HepG2 (cell line): ENCODE results near the gene OR52E8. TPM values are rescaled to one million over a fixed set of nuclear protein-coding genes. Genes with fewer than 3 reads are reported as not detected.

Experiments
- ATAC-seq: fragments of 200-7000 bp; cut with Tn5 transposase; 3 replicates; pipeline ENCODE4 v1.9.1; 2020; ENCODE audit warnings: mild to moderate bottlenecking, moderate library complexity
- BruUV-seq: library from RNA; stranded (reverse); fragments of 400-500 nt; replicated peaks from 2 replicates; lab custom pipeline; 2021; lab: Mats Ljungman, UMichigan
- CTCF ChIA-PET: fragments of 300-600 bp; formaldehyde crosslinking; extraction: SDS; loops from one replicate; lab custom pipeline; 2021; ENCODE audit warnings: low total read pairs, inconsistent platforms, low intra/inter-chr PET ratio; lab: Yijun Ruan, JAX
- POLR2A ChIA-PET: fragments of 350-600 bp; sonication (Branson Sonifier 250); formaldehyde crosslinking; loops from one replicate; lab custom pipeline; 2020; ENCODE audit warnings: antibody characterized with exemption, inconsistent platforms; lab: Yijun Ruan, JAX
- DNase-seq: peaks from one replicate; pipeline ENCODE4 v3.0.0-alpha.2; 2015; ENCODE audit warnings: low spot score
- FAIRE-seq: peaks from 3 replicates; lab custom pipeline; 2011; peaks lifted over from hg19 to GRCh38; lab: Jason Lieb, UNC
- H2AFZ ChIP-seq: one replicate; pipeline ENCODE4 v1.6.1; 2011; ENCODE audit warnings: low read length, inconsistent platforms
- H3K27ac ChIP-seq: fragments of 300-600 bp; 3 replicates; pipeline ENCODE4 v1.8.0; 2011; ENCODE audit warnings: mixed run types, mild to moderate bottlenecking, mixed read lengths, low read length, inconsistent platforms; ENCODE audit not compliant: insufficient read depth; ENCODE audit errors: extremely low read length
- H3K27me3 ChIP-seq, 2 experiments: fragments of 200-600 bp in 1 of 2; 2 replicates in 1 of 2; 3 replicates in 1 of 2; pipeline versions ENCODE4 v1.6.0 to v1.8.0; 2011; ENCODE audit warnings: low read length in 2 of 2, mild to moderate bottlenecking in 2 of 2, moderate library complexity in 2 of 2, inconsistent platforms in 1 of 2; ENCODE audit not compliant: insufficient read depth in 2 of 2, control insufficient read depth in 1 of 2
- H3K36me3 ChIP-seq, 2 experiments: fragments of 200-600 bp in 1 of 2; replicated peaks in 1 of 2; 2 replicates in 1 of 2; 3 replicates in 1 of 2; pipeline versions ENCODE4 v1.5.1 to v1.8.0; 2011; ENCODE audit warnings: low read length in 2 of 2, inconsistent platforms in 1 of 2; ENCODE audit not compliant: insufficient read depth in 2 of 2, control insufficient read depth in 1 of 2
- H3K4me1 ChIP-seq: 2 replicates; pipeline ENCODE4 v1.5.1; 2012; ENCODE audit warnings: low read length, inconsistent platforms; ENCODE audit not compliant: insufficient read depth
- H3K4me2 ChIP-seq: 2 replicates; pipeline ENCODE4 v1.6.0; 2011; ENCODE audit warnings: low read depth, low read length, inconsistent platforms
- H3K4me3 ChIP-seq, 3 experiments: fragments of 200-600 bp in 1 of 3; sonication (generic), shearing (Covaris generic) in 1 of 3; replicated peaks in 1 of 3; 2 replicates each; pipeline ENCODE4 v1.5.1; 2011 to 2016; ENCODE audit warnings: low read length in 3 of 3, inconsistent platforms in 2 of 3, low read depth in 2 of 3, mild to moderate bottlenecking in 2 of 3, control low read depth in 1 of 3, mixed read lengths in 1 of 3; ENCODE audit not compliant: insufficient read depth in 1 of 3
- H3K79me2 ChIP-seq: one replicate; pipeline ENCODE4 v1.6.1; 2011; ENCODE audit warnings: low read length, inconsistent platforms; ENCODE audit not compliant: insufficient read depth
- H3K9ac ChIP-seq: 2 replicates; pipeline ENCODE4 v1.6.0; 2011; ENCODE audit warnings: mild to moderate bottlenecking, low read depth, low read length, inconsistent platforms; ENCODE audit not compliant: insufficient read depth
- H3K9me3 ChIP-seq: 2 replicates; pipeline ENCODE4 v1.5.1; 2012; ENCODE audit warnings: mild to moderate bottlenecking, low read length
- H4K20me1 ChIP-seq: 2 replicates; pipeline ENCODE4 v1.6.0; 2011; ENCODE audit warnings: inconsistent platforms, mild to moderate bottlenecking, low read length, moderate library complexity; ENCODE audit not compliant: insufficient read depth
- CBFB ChIP-seq: sonication (generic); formaldehyde crosslinking; IDR thresholded peaks from 2 replicates; pipeline ENCODE4 v1.4.0; 2020; ENCODE audit warnings: missing genetic modification reagents
- CEBPB ChIP-seq: IDR thresholded peaks from 2 replicates; pipeline ENCODE4 v1.6.1; 2011; ENCODE audit warnings: low read depth, low read length, improper control_type of control experiment, borderline replicate concordance
- DPF2 ChIP-seq: sonication (generic); formaldehyde crosslinking; IDR thresholded peaks from 2 replicates; pipeline ENCODE4 v1.4.0; 2020; ENCODE audit warnings: mild to moderate bottlenecking, low read depth, missing genetic modification reagents, borderline replicate concordance
- FLYWCH1 ChIP-seq: sonication (generic); formaldehyde crosslinking; IDR thresholded peaks from 2 replicates; pipeline ENCODE4 v1.8.1; 2023; ENCODE audit warnings: mild to moderate bottlenecking, missing genetic modification reagents
- FOXM1 ChIP-seq: sonication (generic); formaldehyde crosslinking; IDR thresholded peaks from 2 replicates; pipeline ENCODE4 v1.5.0; 2020; ENCODE audit warnings: missing genetic modification reagents
- TCF12 ChIP-seq, 2 experiments: fragments of 450-650 bp in 1 of 2; sonication (generic) in 1 of 2; formaldehyde crosslinking in 1 of 2; IDR thresholded peaks; 2 replicates each; pipeline versions ENCODE4 v1.6.1 to v1.8.0; 2017 to 2022; ENCODE audit warnings: antibody characterized with exemption in 1 of 2, mild to moderate bottlenecking in 1 of 2, missing genetic modification reagents in 1 of 2, moderate library complexity in 1 of 2
- WGBS: methylation state at CpG from one replicate; pipeline ENCODE4 v1.1.6; 2017; ENCODE audit warnings: low lambda C conversion rate; 5-methylcytosine and 5-hydroxymethylcytosine counted together
- in situ Hi-C: cut with HindIII; loops from 2 replicates; pipeline ENCODE4 v1.10.0; 2017; ENCODE audit warnings: low pct_unique_long_range_greater_than_20kb; ENCODE audit not compliant: extremely low pct_ligation_motif_present
- intact Hi-C: fragments of 100-400 bp; cut with micrococcal nuclease; formaldehyde crosslinking; loops from one replicate; pipeline ENCODE4 v1.10.0; 2022; ENCODE audit not compliant: unreplicated experiment
- polyA plus RNA-seq, 8 experiments: library from polyadenylated mRNA; depleted of rRNA in 3 of 8; stranded (reverse) in 7 of 8; unstranded in 1 of 8; fragments of >200 nt; fragmentation: Illumina TruSeq in 4 of 8; extraction: Trizol in 4 of 8; gene quantifications; 2 replicates each; pipeline versions ENCODE4 v1.2.1 to v1.2.3, GENCODE V29; 2011 to 2016; ENCODE audit warnings: low read depth in 4 of 8, missing spikeins in 1 of 8, mixed read lengths in 1 of 8; ENCODE audit not compliant: insufficient read depth in 1 of 8
- total RNA-seq, 5 experiments: library from RNA; depleted of rRNA; stranded (reverse); fragments of >200 nt; fragmentation: Illumina TruSeq; extraction: Trizol; gene quantifications; 2 replicates each; pipeline ENCODE4 v1.2.3, GENCODE V29; 2016; ENCODE audit warnings: low read depth in 1 of 5
- TF ChIP-seq, protein P1 (sequence below): sonication (generic); formaldehyde crosslinking; conservative IDR thresholded peaks from 2 replicates; pipeline ENCODE4 v1.4.0; 2020; ENCODE audit warnings: mild to moderate bottlenecking, missing genetic modification reagents, moderate library complexity
- TF ChIP-seq, protein P2 (sequence below): sonication (generic); formaldehyde crosslinking; conservative IDR thresholded peaks from 2 replicates; pipeline ENCODE4 v1.4.0; 2020; ENCODE audit warnings: missing genetic modification reagents
- TF ChIP-seq, protein P3 (sequence below): sonication (generic); formaldehyde crosslinking; IDR thresholded peaks from 2 replicates; pipeline ENCODE4 v1.4.0; 2020; ENCODE audit warnings: mild to moderate bottlenecking, missing genetic modification reagents

Gene OR52E8
- total and polyA plus RNA-seq, 2 of the 13 experiments (the other 11 are each of a cell fraction or from before 2014, with no cell fraction given) = not detected

DNA sequence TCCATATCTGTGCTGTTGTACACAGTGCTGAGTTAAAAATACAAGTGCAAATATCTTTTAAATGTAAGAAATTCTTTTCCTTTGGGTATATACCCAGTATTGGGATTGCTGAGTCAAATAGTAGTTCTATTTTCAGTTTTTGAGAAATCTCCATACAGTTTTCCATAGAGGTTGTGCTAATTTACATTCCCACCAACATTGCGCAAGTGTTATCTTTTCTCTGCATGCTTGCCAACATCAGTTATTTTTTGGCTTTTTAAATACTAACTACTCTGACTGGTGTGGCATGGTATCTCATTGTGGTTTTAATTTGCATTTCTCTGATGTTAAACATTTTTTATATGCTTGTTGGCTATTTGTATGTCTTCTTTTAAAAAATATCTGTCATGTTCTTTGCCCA is 6.5 kb downstream of the OR52E8 start:
- no peak for ATAC-seq

DNA sequence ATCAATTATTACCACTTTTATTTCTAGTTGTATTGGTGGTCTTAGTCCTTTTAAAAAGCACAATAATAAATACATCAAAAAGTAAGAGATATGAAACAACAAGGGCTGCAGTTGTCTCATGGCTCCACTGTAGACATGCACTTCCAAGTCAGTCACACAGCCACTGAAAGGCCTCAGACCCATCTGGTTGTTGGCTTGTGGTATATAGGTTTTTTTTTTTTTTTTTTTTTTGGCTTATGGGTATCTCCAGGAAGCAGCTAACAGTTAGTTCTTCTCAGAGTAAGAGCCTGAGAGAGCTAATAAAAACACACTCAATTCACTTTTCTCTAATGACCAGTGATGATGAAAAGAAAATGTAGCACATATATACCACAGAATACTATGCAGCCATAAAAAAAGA is 9.8 kb downstream of the OR52E8 start:
- no TSS peak for BruUV-seq
- Histone ChIP-seq H3K27me3 (no peaks in the 10 kb centered on the region), H3K4me1 (no peaks in the 10 kb centered on the region), H2AFZ (no peak overlapping the region), H3K4me3 (no peak overlapping the region), H3K4me2 (no peak overlapping the region), H3K9ac (no peak overlapping the region), H3K9me3 (no peaks in the 10 kb centered on the region), H3K79me2 (no peaks in the 10 kb centered on the region), H4K20me1 (no peaks in the 10 kb centered on the region), H3K36me3 (no peaks in the 10 kb centered on the region), H3K27ac (no peak overlapping the region)
- intact Hi-C loops = no loop called here
- no peak for DNase-seq
- in situ Hi-C loops = no loop called here
- TF ChIP-seq, protein P1, sequence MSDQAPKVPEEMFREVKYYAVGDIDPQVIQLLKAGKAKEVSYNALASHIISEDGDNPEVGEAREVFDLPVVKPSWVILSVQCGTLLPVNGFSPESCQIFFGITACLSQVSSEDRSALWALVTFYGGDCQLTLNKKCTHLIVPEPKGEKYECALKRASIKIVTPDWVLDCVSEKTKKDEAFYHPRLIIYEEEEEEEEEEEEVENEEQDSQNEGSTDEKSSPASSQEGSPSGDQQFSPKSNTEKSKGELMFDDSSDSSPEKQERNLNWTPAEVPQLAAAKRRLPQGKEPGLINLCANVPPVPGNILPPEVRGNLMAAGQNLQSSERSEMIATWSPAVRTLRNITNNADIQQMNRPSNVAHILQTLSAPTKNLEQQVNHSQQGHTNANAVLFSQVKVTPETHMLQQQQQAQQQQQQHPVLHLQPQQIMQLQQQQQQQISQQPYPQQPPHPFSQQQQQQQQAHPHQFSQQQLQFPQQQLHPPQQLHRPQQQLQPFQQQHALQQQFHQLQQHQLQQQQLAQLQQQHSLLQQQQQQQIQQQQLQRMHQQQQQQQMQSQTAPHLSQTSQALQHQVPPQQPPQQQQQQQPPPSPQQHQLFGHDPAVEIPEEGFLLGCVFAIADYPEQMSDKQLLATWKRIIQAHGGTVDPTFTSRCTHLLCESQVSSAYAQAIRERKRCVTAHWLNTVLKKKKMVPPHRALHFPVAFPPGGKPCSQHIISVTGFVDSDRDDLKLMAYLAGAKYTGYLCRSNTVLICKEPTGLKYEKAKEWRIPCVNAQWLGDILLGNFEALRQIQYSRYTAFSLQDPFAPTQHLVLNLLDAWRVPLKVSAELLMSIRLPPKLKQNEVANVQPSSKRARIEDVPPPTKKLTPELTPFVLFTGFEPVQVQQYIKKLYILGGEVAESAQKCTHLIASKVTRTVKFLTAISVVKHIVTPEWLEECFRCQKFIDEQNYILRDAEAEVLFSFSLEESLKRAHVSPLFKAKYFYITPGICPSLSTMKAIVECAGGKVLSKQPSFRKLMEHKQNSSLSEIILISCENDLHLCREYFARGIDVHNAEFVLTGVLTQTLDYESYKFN = no peak
- TF ChIP-seq FOXM1 (CRISPR knock-in tag) (no peak), CBFB (CRISPR knock-in tag) (no peak), TCF12 (IDR thresholded peaks at IDR 0.05) (no peak), TCF12 (CRISPR knock-in tag; IDR thresholded peaks at IDR 0.05) (no peak), FLYWCH1 (CRISPR knock-in tag) (no peak)
- TF ChIP-seq, protein P2, sequence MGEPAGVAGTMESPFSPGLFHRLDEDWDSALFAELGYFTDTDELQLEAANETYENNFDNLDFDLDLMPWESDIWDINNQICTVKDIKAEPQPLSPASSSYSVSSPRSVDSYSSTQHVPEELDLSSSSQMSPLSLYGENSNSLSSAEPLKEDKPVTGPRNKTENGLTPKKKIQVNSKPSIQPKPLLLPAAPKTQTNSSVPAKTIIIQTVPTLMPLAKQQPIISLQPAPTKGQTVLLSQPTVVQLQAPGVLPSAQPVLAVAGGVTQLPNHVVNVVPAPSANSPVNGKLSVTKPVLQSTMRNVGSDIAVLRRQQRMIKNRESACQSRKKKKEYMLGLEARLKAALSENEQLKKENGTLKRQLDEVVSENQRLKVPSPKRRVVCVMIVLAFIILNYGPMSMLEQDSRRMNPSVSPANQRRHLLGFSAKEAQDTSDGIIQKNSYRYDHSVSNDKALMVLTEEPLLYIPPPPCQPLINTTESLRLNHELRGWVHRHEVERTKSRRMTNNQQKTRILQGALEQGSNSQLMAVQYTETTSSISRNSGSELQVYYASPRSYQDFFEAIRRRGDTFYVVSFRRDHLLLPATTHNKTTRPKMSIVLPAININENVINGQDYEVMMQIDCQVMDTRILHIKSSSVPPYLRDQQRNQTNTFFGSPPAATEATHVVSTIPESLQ = no peak
- TF ChIP-seq, protein P3, sequence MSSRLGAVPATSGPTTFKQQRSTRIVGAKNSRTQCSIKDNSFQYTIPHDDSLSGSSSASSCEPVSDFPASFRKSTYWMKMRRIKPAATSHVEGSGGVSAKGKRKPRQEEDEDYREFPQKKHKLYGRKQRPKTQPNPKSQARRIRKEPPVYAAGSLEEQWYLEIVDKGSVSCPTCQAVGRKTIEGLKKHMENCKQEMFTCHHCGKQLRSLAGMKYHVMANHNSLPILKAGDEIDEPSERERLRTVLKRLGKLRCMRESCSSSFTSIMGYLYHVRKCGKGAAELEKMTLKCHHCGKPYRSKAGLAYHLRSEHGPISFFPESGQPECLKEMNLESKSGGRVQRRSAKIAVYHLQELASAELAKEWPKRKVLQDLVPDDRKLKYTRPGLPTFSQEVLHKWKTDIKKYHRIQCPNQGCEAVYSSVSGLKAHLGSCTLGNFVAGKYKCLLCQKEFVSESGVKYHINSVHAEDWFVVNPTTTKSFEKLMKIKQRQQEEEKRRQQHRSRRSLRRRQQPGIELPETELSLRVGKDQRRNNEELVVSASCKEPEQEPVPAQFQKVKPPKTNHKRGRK (CRISPR knock-in tag) = no peak
- no peak for FAIRE-seq
- ChIA-PET CTCF (no interaction called here), POLR2A (no interaction called here)
- ATAC-seq = no peak

More for the DNA sequence above, 6.5 kb downstream of the OR52E8 start:
- no peak overlapping the region for H3K9ac ChIP-seq
- in situ Hi-C loops (no loop called here), intact Hi-C loops (no loop called here)
- no peak for TF ChIP-seq DPF2 (CRISPR knock-in tag)
- 0 out of 2 replicates have a peak, but pooled peaks have one; percentile 4 for TF ChIP-seq CEBPB
- H3K4me2 ChIP-seq = no peak overlapping the region
- ChIA-PET POLR2A (no interaction called here), CTCF (no interaction called here)
- H3K4me3 ChIP-seq = no peak overlapping the region
- no peaks in the 10 kb centered on the region for H3K9me3 ChIP-seq
- FAIRE-seq (no peak), DNase-seq (no peak)
- BruUV-seq = no TSS peak
- 0% methylated on average over 1 of the region's 1 CpG for WGBS
- no peaks in the 10 kb centered on the region for H3K4me1 ChIP-seq
- no peaks in the 10 kb centered on the region for H3K27me3 ChIP-seq
- no peak overlapping the region for H2AFZ ChIP-seq
- no peaks in the 10 kb centered on the region for H3K36me3 ChIP-seq
- H4K20me1 ChIP-seq = no peaks in the 10 kb centered on the region
- H3K79me2 ChIP-seq = no peaks in the 10 kb centered on the region
- no peak overlapping the region for H3K27ac ChIP-seq
